ENCODE measurements around the gene ROGDI. TPM values are rescaled to one million over a fixed set of nuclear protein-coding genes. Genes with fewer than 3 reads are reported as not detected.

The ROGDI gene
- total and polyA plus RNA-seq, 9 of the 15 experiments (the other 6 are each of a cell fraction or from before 2014, with no cell fraction given) = 0.97 to 37.3 (median 16.5) TPM

- TF ChIP-seq TOE1 (IDR thresholded peaks at IDR 0.05; ENCODE audit: borderline replicate concordance) = no peak
- no peak for TF ChIP-seq TOE1 (CRISPR knock-in tag; IDR thresholded peaks at IDR 0.05; ENCODE audit: borderline replicate concordance, low read depth)
- no peak for TF ChIP-seq ZC3H8 (IDR thresholded peaks at IDR 0.05)
- peak; percentile 96 for TF ChIP-seq MBD2 (IDR thresholded peaks at IDR 0.05; ENCODE audit: borderline replicate concordance, low read depth)
- TF ChIP-seq THRAP3 (IDR thresholded peaks at IDR 0.05; ENCODE audit: borderline replicate concordance) = no peak
- TF ChIP-seq MCM5 (IDR thresholded peaks at IDR 0.05; ENCODE audit: low read depth) = no peak
- TF ChIP-seq RBM39 (optimal IDR thresholded peaks at IDR 0.05; ENCODE audit: low read depth, low read length) = no peak
- TF ChIP-seq SMARCE1 (IDR thresholded peaks at IDR 0.05) = no peak
- TF ChIP-seq JUN (IDR thresholded peaks at IDR 0.05; ENCODE audit: borderline replicate concordance, low read depth, low read length) = no peak
- TF ChIP-seq JUN (CRISPR knock-in tag; IDR thresholded peaks at IDR 0.05; ENCODE audit: borderline replicate concordance) = no peak
- TF ChIP-seq, protein P1, sequence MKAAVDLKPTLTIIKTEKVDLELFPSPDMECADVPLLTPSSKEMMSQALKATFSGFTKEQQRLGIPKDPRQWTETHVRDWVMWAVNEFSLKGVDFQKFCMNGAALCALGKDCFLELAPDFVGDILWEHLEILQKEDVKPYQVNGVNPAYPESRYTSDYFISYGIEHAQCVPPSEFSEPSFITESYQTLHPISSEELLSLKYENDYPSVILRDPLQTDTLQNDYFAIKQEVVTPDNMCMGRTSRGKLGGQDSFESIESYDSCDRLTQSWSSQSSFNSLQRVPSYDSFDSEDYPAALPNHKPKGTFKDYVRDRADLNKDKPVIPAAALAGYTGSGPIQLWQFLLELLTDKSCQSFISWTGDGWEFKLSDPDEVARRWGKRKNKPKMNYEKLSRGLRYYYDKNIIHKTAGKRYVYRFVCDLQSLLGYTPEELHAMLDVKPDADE (conservative IDR thresholded peaks at IDR 0.05; ENCODE audit: control insufficient read depth, low read depth, low read length) = no peak
- no peak for TF ChIP-seq TCFL5 (CRISPR knock-in tag; conservative IDR thresholded peaks at IDR 0.05)
- TF ChIP-seq BRD9 (IDR thresholded peaks at IDR 0.05; ENCODE audit: low read depth, partially characterized antibody) = no peak
- no peak for TF ChIP-seq ZFX (CRISPR knock-in tag; IDR thresholded peaks at IDR 0.05)
- TF ChIP-seq RFX1 (IDR thresholded peaks at IDR 0.05) = no peak
- TF ChIP-seq BHLHE40 (IDR thresholded peaks at IDR 0.05; ENCODE audit: low read length) = no peak; the same call in 1 of the 2 replicates
- no peak for TF ChIP-seq DACH1 (IDR thresholded peaks at IDR 0.05; ENCODE audit: partially characterized antibody)
- no peak for TF ChIP-seq ATF1 (CRISPR knock-in tag; IDR thresholded peaks at IDR 0.05)
- TF ChIP-seq ATF1 (tag; IDR thresholded peaks at IDR 0.05) = 0 out of 2 replicates have a peak, but pooled peaks have one; percentile 30
- no peak for TF ChIP-seq SMAD4 (CRISPR knock-in tag; conservative IDR thresholded peaks at IDR 0.05)
- TF ChIP-seq KLF10 (CRISPR knock-in tag; IDR thresholded peaks at IDR 0.05) = no peak
- peak; percentile 75 for TF ChIP-seq RBBP5 (IDR thresholded peaks at IDR 0.05; ENCODE audit: borderline replicate concordance, insufficient read depth, low read length, poor library complexity, severe bottlenecking)
- no peak for TF ChIP-seq ZEB2 (IDR thresholded peaks at IDR 0.05)
- TF ChIP-seq RBM25 (IDR thresholded peaks at IDR 0.05; ENCODE audit: low read depth, low read length, severe bottlenecking) = peak; percentile 100
- TF ChIP-seq CBX1 (IDR thresholded peaks at IDR 0.05; ENCODE audit: low read depth) = 0 out of 2 replicates have a peak, but pooled peaks have one; percentile 13
- no peak for TF ChIP-seq ZBTB17 (CRISPR knock-in tag; IDR thresholded peaks at IDR 0.05)
- no peak for TF ChIP-seq FOSL1 (tag; conservative IDR thresholded peaks at IDR 0.05)
- no peak for TF ChIP-seq DPF2 (IDR thresholded peaks at IDR 0.05)
- TF ChIP-seq SNRNP70 (optimal IDR thresholded peaks at IDR 0.05; ENCODE audit: low read depth, low read length) = no peak
- TF ChIP-seq, protein P2, sequence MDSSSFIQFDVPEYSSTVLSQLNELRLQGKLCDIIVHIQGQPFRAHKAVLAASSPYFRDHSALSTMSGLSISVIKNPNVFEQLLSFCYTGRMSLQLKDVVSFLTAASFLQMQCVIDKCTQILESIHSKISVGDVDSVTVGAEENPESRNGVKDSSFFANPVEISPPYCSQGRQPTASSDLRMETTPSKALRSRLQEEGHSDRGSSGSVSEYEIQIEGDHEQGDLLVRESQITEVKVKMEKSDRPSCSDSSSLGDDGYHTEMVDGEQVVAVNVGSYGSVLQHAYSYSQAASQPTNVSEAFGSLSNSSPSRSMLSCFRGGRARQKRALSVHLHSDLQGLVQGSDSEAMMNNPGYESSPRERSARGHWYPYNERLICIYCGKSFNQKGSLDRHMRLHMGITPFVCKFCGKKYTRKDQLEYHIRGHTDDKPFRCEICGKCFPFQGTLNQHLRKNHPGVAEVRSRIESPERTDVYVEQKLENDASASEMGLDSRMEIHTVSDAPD (CRISPR knock-in tag; IDR thresholded peaks at IDR 0.05) = no peak
- TF ChIP-seq, protein P3, sequence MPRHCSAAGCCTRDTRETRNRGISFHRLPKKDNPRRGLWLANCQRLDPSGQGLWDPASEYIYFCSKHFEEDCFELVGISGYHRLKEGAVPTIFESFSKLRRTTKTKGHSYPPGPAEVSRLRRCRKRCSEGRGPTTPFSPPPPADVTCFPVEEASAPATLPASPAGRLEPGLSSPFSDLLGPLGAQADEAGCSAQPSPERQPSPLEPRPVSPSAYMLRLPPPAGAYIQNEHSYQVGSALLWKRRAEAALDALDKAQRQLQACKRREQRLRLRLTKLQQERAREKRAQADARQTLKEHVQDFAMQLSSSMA (CRISPR knock-in tag; IDR thresholded peaks at IDR 0.05) = no peak
Measured at GRCh38 chr16:4802659-4803287, 340 bp upstream of the ROGDI start (continued).

All from K562 (cell line).